HepG2 (cell line): Measurements from ENCODE around the gene PIEZO1. TPM values are rescaled to one million over a fixed set of nuclear protein-coding genes. Genes with fewer than 3 reads are reported as not detected.

Experiments
- AGO1 ChIP-seq: fragments of 200-400 bp; formaldehyde crosslinking; IDR thresholded peaks from 2 replicates; pipeline ENCODE4 v1.6.1; 2017; ENCODE audit warnings: mild to moderate bottlenecking, low read depth, low read length, moderate library complexity; ENCODE audit not compliant: poor library complexity, severe bottlenecking
- ATF7-NPFF ChIP-seq: sonication (generic); formaldehyde crosslinking; IDR thresholded peaks from 2 replicates; pipeline ENCODE4 v1.8.1; 2023; ENCODE audit warnings: mild to moderate bottlenecking, low read depth, missing genetic modification reagents, moderate library complexity
- CC2D1A ChIP-seq: sonication (generic); formaldehyde crosslinking; IDR thresholded peaks from 2 replicates; pipeline ENCODE4 v1.8.1; 2023; ENCODE audit warnings: mild to moderate bottlenecking, missing genetic modification reagents
- E2F1 ChIP-seq: sonication (generic); formaldehyde crosslinking; IDR thresholded peaks from 2 replicates; pipeline ENCODE4 v1.5.0; 2020; ENCODE audit warnings: missing genetic modification reagents
- EED ChIP-seq: sonication (generic); formaldehyde crosslinking; IDR thresholded peaks from 2 replicates; pipeline ENCODE4 v1.5.0; 2020; ENCODE audit warnings: mild to moderate bottlenecking, missing genetic modification reagents
- ELF1 ChIP-seq: sonication (generic); formaldehyde crosslinking; IDR thresholded peaks from 2 replicates; pipeline ENCODE4 v1.4.0; 2020; ENCODE audit warnings: missing genetic modification reagents
- FOXA1 ChIP-seq, 2 experiments: fragments of 450-650 bp in 1 of 2; sonication (generic) in 1 of 2; formaldehyde crosslinking in 1 of 2; IDR thresholded peaks; 2 replicates each; pipeline versions ENCODE4 v1.4.0 to v1.6.1; 2016 to 2020; ENCODE audit warnings: missing genetic modification reagents in 1 of 2
- GRHL1 ChIP-seq: sonication (generic); formaldehyde crosslinking; conservative IDR thresholded peaks from 2 replicates; pipeline ENCODE4 v1.8.0; 2022; ENCODE audit warnings: missing genetic modification reagents
- NFKBIZ ChIP-seq: IDR thresholded peaks from 2 replicates; pipeline ENCODE4 v1.6.1; 2018; ENCODE audit warnings: missing genetic modification reagents, missing compliant biosample characterization
- PPARG ChIP-seq: conservative IDR thresholded peaks from 2 replicates; pipeline ENCODE4 v1.6.1; 2016; ENCODE audit warnings: missing biosample characterization, missing genetic modification reagents
- RARG ChIP-seq: sonication (generic); formaldehyde crosslinking; IDR thresholded peaks from 2 replicates; pipeline ENCODE4 v1.4.0; 2020; ENCODE audit warnings: low read depth, mild to moderate bottlenecking, missing genetic modification reagents
- SP5 ChIP-seq: IDR thresholded peaks from 2 replicates; pipeline ENCODE4 v1.6.1; 2016; ENCODE audit warnings: low read depth, borderline replicate concordance
- THAP11 ChIP-seq: IDR thresholded peaks from 2 replicates; pipeline ENCODE4 v1.6.1; 2016; ENCODE audit warnings: missing biosample characterization, missing genetic modification reagents
- TSC22D2 ChIP-seq: sonication (generic); formaldehyde crosslinking; IDR thresholded peaks from 2 replicates; pipeline ENCODE4 v1.5.1; 2020; ENCODE audit warnings: missing genetic modification reagents, mild to moderate bottlenecking, borderline replicate concordance
- ZBTB20 ChIP-seq: sonication (generic); formaldehyde crosslinking; IDR thresholded peaks from 2 replicates; pipeline ENCODE4 v1.8.1; 2023; ENCODE audit warnings: missing genetic modification reagents, low read depth, mild to moderate bottlenecking, borderline replicate concordance
- ZBTB42 ChIP-seq: sonication (generic); formaldehyde crosslinking; IDR thresholded peaks from 2 replicates; pipeline ENCODE4 v1.5.0; 2020; ENCODE audit warnings: mild to moderate bottlenecking, missing genetic modification reagents
- ZNF224 ChIP-seq: sonication (generic); formaldehyde crosslinking; IDR thresholded peaks from 2 replicates; pipeline ENCODE4 v1.5.0; 2020; ENCODE audit warnings: mild to moderate bottlenecking, missing genetic modification reagents
- ZNF234 ChIP-seq: sonication (generic); formaldehyde crosslinking; conservative IDR thresholded peaks from 2 replicates; pipeline ENCODE4 v1.5.1; 2020; ENCODE audit warnings: mild to moderate bottlenecking, missing genetic modification reagents
- ZNF317 ChIP-seq: sonication (generic); formaldehyde crosslinking; IDR thresholded peaks from 2 replicates; pipeline ENCODE4 v1.5.0; 2020; ENCODE audit warnings: mild to moderate bottlenecking, missing genetic modification reagents
- ZNF503 ChIP-seq: sonication (generic); formaldehyde crosslinking; IDR thresholded peaks from 2 replicates; pipeline ENCODE4 v1.4.0; 2020; ENCODE audit warnings: missing genetic modification reagents
- ZNF691 ChIP-seq: sonication (generic); formaldehyde crosslinking; IDR thresholded peaks from 2 replicates; pipeline ENCODE4 v1.4.0; 2020; ENCODE audit warnings: missing genetic modification reagents, low read depth, mild to moderate bottlenecking, borderline replicate concordance
- ZSCAN30 ChIP-seq: sonication (generic); formaldehyde crosslinking; IDR thresholded peaks from 2 replicates; pipeline ENCODE4 v1.5.0; 2020; ENCODE audit warnings: mild to moderate bottlenecking, missing genetic modification reagents
- polyA plus RNA-seq, 8 experiments: library from polyadenylated mRNA; depleted of rRNA in 3 of 8; stranded (reverse) in 7 of 8; unstranded in 1 of 8; fragments of >200 nt; fragmentation: Illumina TruSeq in 4 of 8; extraction: Trizol in 4 of 8; gene quantifications; 2 replicates each; pipeline versions ENCODE4 v1.2.1 to v1.2.3, GENCODE V29; 2011 to 2016; ENCODE audit warnings: low read depth in 4 of 8, missing spikeins in 1 of 8, mixed read lengths in 1 of 8; ENCODE audit not compliant: insufficient read depth in 1 of 8
- total RNA-seq, 5 experiments: library from RNA; depleted of rRNA; stranded (reverse); fragments of >200 nt; fragmentation: Illumina TruSeq; extraction: Trizol; gene quantifications; 2 replicates each; pipeline ENCODE4 v1.2.3, GENCODE V29; 2016; ENCODE audit warnings: low read depth in 1 of 5

The PIEZO1 gene
- total and polyA plus RNA-seq, 2 of the 13 experiments (the other 11 are each of a cell fraction or from before 2014, with no cell fraction given): 67.9 to 85.0 TPM

GRCh38 chr16:88706229-88706964, 78.6 kb downstream of the PIEZO1 start, which contains the start of the genes CTU2 and RNF166 (continued):
- TF ChIP-seq NFKBIZ (CRISPR knock-in tag) (0 out of 2 replicates have a peak, but pooled peaks have one; percentile 56), ZNF691 (CRISPR knock-in tag) (peak; percentile 96; the same call in 1 of the 2 replicates), ZBTB20 (CRISPR knock-in tag) (0 out of 2 replicates have a peak, but pooled peaks have one; percentile 24), SP5 (CRISPR knock-in tag) (0 out of 2 replicates have a peak, but pooled peaks have one; percentile 38), AGO1 (no peak), ZNF234 (CRISPR knock-in tag) (no peak), ATF7-NPFF (CRISPR knock-in tag) (peak; percentile 94), PPARG (CRISPR knock-in tag) (peak; percentile 66; the same call in 1 of the 2 replicates), GRHL1 (CRISPR knock-in tag) (no peak), FOXA1 (IDR thresholded peaks at IDR 0.05) (no peak), FOXA1 (CRISPR knock-in tag; IDR thresholded peaks at IDR 0.05) (no peak), ZNF317 (CRISPR knock-in tag) (no peak), CC2D1A (CRISPR knock-in tag) (no peak), ELF1 (CRISPR knock-in tag) (peak; percentile 33; the same call in 1 of the 2 replicates), ZBTB42 (CRISPR knock-in tag) (no peak), THAP11 (CRISPR knock-in tag) (peak; percentile 93), TSC22D2 (CRISPR knock-in tag) (peak; percentile 82; the same call in 1 of the 2 replicates), ZSCAN30 (CRISPR knock-in tag) (no peak), ZNF503 (no peak), EED (CRISPR knock-in tag) (no peak), ZNF224 (peak; percentile 76; the same call in 1 of the 2 replicates), RARG (CRISPR knock-in tag) (no peak), E2F1 (CRISPR knock-in tag) (peak; percentile 47; the same call in 1 of the 2 replicates)
